ENCODE measurements around the gene CITED4.
"Not testable (repeated sequence)": the region's sequence is repeated elsewhere in the genome, so short reads cannot be mapped to it uniquely, and the experiment has no call there.

The CITED4 gene, protein sequence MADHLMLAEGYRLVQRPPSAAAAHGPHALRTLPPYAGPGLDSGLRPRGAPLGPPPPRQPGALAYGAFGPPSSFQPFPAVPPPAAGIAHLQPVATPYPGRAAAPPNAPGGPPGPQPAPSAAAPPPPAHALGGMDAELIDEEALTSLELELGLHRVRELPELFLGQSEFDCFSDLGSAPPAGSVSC

DNA sequence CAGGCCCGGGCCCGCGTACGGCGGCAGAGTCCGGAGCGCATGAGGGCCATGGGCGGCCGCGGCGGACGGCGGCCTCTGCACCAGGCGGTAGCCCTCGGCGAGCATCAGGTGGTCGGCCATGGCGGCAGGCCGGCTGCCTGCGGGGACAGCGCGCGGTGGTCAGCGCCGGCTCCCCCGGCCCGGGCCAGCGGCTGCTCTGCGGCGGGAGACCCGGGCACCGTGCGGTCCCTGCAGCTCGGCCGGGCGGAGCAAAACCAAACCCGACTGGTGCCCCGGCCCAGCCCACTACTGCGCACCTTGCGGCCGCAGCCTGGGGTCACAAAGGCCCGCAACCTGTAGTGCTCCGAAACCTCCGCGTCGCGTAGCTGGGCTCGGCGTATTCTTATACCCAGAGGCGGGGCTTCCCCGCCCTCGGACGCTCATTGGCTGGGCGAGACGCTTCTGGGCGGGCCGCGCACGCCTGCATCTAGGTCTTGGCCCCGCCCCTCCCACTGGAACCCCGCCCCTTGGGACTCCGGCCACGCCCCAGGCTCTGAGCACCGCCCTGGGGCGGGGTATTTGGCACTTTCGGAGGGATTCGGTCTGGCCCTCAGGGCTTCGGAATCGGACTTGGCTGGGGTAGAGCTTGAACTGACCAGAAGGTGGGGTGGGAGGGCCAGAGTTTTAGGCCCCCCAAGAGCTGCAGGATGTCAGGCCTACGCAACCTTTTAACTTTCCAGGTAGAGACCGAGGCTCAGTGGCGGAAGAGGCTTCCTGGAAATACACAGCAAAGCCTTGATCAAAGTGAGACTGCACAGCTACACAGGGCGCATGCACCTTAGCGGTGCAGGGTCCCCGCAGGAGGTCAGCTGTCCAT, at the start of gene CITED4:
CITED4 (minus strand) TSS at position 356 of the 856 bp plus-strand sequence; CDS start at position 120, 236 bp downstream.
- DNase-seq: peak; percentile 94

DNA sequence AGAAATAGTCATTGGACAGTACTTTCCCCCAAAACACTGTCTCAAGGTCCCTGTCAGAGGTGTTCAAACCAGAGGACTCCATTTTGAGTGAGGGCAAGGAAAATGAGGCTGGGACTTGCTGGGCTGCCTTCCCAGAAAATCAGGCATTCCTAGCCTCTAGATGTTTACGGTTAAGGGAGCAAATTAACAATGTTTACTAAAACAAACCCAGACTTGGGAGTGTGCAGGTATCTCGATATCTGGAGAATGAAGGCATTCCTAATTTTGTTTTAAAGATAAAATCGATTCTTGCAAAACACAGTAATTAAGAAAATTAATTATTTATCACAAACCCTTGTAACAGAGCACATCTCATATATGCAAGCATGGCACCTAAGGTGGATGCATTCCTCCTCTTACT, 48.9 kb upstream of the CITED4 start:
- DNase-seq: no peak

- no peak for DNase-seq
Measured at GRCh38 chr1:40909281-40909680, 47.1 kb upstream of the CITED4 start.

- no peak for DNase-seq
Measured at GRCh38 chr1:40908350-40908749, 46.2 kb upstream of the CITED4 start.

- DNase-seq: no peak
Measured at GRCh38 chr1:40907899-40908298, 45.7 kb upstream of the CITED4 start.

GRCh38 chr1:40906781-40907400, 44.7 kb upstream of the CITED4 start:
- DNase-seq: no peak

DNA sequence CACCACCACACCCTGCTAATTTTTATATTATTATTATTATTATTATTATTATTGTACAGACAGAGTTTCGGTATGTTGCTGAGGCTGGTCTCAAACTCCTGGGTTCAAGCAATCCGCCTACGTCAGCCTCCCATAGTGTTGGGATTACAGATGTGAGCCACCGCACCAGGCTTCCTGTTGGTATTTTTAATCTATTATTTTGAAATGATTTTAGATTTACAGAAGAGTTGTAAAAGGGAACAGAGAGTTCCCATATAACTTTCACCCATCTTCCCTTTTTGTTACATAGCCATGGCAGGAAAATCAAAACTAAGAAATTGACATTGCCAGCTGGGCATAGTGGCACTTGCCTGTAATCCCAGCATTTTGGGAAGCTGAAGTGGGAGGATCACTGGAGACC, 42.9 kb upstream of the CITED4 start:
- no peak for DNase-seq

- no peak for DNase-seq
Measured at GRCh38 chr1:40903106-40903505, 40.9 kb upstream of the CITED4 start.

GRCh38 chr1:40901886-40902852, 40.0 kb upstream of the CITED4 start:
- no peak for DNase-seq

- DNase-seq: no peak
Measured at GRCh38 chr1:40899230-40899870, 37.2 kb upstream of the CITED4 start.

DNA sequence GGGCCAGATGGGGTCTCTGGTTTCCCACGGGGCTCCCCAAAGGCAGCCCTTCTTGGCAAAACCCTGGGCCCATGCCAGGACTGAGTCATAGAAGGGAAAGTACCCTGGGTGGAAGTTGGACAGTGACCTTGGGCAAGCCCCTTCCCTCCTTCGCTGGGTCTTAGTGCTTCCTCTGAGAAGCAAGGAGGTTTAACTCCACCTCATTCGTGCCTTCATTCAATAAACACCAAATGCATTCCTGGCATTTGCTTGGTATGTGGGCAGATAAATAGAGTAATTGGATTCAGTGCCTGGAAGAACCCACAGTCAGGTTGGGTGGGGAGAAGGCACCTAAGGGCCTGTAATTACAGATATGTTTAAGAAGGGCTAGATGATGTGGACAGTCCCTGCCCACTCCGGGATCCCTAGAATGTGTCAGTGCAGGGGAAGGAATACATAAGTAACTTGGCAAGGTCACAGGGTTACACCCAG, 36.3 kb upstream of the CITED4 start:
- DNase-seq: peak; percentile 36

GRCh38 chr1:40897513-40897912, 35.4 kb upstream of the CITED4 start:
- DNase-seq: no peak

- no peak for DNase-seq
Measured at GRCh38 chr1:40896482-40896881, 34.3 kb upstream of the CITED4 start.

GRCh38 chr1:40895601-40896000, 33.4 kb upstream of the CITED4 start:
- no peak for DNase-seq

DNA sequence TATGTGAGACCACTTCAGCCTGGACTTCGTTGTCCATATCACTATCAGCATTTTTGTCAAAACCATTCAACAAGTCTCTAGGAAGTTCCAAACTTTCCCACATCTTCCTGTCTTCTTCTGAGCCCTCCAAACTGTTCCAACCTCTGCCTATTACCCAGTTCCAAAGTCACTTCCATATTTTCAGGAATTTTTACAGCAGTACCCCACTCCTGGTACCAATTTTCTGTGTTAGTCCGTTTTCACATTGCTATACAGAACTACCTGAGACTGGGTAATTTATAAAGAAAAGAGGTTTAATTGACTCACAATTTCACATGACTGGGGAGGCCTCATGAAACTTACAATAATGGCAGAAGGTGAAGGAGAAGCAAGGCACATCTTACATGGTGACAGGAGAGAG, 32.7 kb upstream of the CITED4 start:
- DNase-seq: not testable (repeated sequence)

DNA sequence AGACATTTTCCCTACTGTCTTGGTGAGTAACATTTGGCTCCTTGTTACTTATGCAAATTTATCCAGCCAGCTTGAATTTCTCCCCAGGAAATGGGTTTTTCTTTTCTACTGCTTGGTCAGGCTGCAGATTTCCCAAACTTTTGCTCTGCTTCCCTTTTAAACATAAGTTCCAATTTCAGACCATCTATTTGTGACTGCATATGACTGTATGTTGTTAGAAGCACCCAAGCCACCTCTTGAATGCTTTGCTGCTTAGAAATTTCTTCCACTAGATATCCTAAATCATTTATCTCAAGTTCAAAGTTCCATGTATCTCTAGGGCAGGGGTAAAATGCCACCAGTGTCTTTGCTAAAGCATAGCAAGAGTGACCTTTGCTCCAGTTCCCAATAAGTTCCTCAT, 32.3 kb upstream of the CITED4 start:
- DNase-seq: no peak

DNA sequence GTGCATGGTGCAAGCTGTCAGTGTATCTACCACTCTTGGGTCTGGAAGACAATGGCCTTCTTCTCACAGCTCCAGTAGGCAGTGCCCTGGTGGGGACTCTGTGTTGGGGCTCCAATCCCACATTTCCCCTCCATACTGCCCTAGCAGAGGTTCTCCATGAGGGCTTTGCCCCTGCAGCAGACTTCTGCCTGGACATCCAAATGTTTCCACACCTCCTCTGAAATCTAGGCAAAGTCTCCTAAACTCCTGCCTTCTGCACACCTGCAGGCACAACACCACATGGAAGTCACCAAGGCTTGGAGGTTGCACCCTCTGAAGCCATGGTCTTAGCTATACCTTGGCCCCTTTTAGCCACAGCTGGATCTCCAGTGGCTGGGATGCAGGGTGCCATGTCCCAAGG, 31.8 kb upstream of the CITED4 start:
- DNase-seq: no peak

- DNase-seq: no peak
Measured at GRCh38 chr1:40892354-40892753, 30.2 kb upstream of the CITED4 start.

DNA sequence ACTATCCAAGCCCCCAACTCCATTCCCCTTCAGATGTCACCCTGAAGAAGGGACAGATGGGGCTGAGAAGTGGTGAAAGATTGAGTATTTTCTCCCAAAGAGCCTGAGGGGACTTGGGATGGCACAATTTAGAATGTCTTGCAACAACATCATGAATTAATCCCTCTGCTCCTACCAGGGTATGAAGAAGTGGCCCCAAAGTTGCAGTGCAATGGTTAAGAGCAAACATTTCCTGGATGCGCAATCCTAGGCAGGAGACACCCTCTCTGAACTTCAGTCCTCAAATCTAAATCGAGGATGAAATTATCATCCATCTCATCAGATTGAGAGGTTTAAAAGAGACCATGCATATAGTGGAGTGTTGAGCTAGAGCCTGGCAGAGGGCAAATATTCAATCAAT, 28.6 kb upstream of the CITED4 start:
- peak; percentile 11 for DNase-seq

DNA sequence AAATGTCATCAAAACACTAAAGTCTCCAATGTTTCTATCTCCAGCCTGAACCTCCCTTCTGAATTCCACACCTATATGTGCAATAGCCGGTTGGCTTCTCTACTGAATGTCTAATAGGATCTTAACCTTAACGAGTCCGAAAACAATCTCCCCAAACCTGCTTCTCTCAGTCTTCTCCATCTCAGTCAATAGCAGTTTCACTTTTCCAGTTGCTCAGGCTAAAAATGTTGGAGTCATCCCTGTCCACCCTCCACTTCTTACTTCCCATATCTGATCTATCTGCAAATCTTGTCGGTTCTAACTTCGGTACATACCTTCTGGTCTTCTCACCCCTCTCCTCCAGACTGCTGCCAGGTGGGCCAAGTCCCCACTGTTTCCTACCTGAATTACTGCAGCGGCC, 25.5 kb upstream of the CITED4 start:
- no peak for DNase-seq

- no peak for DNase-seq
Measured at GRCh38 chr1:40887012-40887378, 24.8 kb upstream of the CITED4 start.

DNA sequence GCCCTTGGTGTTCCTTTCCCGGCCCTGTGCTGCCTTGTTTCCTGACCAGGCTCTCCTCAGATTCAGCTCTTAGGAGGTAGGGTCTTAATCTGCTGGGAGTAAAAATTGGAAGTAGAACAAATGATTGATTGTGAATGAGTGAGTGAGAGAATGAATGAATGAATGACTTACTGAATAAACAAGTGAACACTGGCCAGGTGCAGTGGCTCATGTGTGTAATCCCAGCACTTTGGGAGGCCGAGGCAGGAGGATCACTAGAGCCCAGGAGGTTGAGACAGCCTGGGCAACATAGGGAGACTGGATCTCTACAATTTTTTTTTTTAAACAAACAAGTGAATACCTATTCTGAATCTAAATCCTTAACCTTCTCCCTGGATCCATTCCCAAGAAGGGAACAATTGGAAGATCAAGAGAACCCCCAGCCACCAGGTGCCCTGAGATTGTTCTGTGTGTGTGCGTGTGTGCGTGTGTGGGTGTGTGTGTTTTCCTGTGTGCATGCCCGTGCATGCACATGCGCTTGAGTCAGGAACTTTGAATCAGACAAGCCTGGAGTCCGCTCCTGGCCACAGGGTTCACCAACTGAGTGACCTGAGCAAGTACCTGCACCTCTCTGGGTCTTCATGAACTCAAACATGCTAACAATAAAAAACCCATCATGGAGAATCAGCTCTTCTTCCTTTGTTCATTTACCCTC, 24.3 kb upstream of the CITED4 start:
- no peak for DNase-seq

All from CD4-positive, alpha-beta T cell treated with Interferon gamma for 1 hour (primary cell).